Activated T-cell treated with anti-CD3 and anti-CD28 coated beads for 1 hour (primary cell): ENCODE data around the gene NOS2.

Source experiments
- DNase-seq: peaks from one replicate; pipeline ENCODE4 v3.0.0-alpha.2; 2020; ENCODE audit warnings: low read depth

Gene NOS2

DNA sequence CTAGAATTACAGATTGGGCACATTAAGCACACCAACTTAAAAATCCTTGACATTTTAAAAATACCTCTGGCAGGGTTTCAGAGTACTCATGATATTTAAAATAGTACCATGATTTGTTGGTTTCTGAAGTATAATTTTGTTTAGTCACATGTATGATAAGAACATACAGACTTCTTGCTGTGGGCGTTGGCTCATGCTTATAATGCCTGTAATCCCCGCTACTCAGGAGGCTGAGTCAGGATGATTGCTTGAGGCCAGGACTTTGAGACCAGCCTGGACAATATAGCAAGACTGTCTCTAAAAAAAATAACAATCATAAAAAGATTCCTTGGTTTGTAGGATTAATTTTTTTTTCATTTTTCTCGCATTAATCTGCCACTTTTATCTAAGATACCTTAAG lies 78.5 kb downstream of the NOS2 start:
- no peak for DNase-seq
